Right forelimb (tissue), 1 donor: ENCODE data around the gene PKNOX2.

ENCODE experiments used
- DNase-seq: peaks from one replicate; pipeline ENCODE4 v3.0.0-alpha.2; 2018

Gene PKNOX2

DNA sequence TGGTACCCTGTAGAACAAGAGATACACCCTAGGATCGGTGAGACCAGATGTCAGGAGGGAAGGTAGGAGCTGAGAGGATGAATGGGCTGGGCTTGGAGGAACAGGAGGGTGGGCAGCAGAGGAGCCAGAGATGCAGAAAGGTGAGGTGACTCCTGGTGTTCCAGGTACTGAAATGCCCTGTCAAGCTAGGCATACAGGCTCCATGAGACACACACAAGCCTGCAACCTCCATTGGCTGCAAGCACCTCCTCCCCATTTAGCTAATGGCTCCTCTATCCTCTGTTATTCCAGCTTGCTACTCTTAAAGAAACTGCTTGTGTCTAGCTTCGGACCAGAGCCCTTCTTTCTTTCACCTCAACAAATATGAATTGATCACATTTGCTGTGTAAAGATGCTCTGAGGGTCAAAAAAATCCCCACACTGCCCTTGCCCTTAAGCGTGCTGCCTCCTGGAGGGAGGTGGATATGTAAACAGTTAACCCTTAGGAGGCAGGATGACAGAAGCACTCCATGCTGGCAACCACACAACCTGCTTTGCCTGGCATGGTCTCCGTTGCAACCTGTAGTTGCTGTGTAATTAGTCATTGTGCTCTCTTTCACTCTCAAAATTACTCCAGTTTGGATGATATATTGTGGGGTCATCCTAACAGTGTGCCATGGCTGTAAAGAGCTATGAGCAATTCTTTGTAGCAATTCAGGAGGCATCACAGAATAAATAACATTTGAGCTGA, 156.0 kb downstream of the PKNOX2 start:
- no peak for DNase-seq

DNA sequence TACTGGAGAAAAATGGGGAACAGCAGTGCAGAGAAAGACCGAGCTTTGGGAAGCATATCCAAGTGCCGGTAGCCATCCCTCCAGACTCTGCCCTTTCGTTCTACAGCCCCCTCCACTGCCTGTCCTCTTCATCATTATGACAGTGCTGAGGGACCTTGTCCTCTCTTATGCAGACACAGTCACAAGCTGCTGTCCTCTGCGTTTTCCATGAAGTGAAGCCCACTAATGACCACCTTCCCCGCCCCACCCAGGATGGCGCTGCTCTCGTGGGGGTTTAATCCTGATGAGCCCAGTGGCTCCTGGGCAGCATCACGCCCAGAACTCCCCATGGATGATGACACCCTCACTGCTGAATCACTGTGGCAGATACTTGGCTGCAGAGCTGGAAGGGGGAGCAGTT, 157.7 kb downstream of the PKNOX2 start:
- DNase-seq = no peak

DNA sequence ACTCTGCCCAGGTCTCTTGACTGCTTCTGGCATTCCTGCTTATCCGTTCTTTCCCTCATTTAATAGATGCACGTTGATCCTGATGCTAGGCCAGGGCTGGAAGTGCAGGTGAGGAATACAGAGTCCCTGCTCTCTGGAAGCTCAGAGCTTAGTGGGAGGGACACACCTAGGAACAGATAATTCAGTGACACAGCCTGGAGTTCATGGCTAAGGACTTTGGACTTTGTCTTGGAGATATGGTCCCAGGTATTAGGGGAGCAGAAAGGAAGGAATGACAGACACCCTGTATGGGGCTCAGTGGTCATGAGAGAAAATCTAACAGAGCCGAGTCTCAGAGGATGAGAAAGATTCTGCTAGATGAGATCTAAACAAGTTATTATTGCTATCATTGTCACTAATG, 160.6 kb downstream of the PKNOX2 start:
- no peak for DNase-seq

DNA sequence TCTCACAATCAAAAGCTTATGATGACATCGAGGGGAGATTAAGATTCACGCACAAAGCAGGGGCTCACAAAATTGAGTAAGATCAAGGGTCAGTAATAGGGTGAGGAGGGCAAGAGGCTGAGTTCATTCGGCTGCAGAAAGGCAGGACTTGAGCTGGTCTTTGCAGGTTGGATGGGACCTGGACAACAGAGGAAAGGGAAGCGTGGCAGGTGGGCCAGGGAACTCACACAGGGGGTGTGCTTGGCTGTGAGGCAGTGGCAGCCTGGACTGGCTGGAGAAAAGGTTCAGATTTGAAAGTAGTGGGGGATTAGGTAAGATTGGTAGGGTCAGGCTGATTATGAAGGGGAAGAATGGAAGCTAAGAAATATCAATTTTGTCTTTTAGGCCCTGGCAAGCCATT, 161.6 kb downstream of the PKNOX2 start:
- DNase-seq = no peak

DNA sequence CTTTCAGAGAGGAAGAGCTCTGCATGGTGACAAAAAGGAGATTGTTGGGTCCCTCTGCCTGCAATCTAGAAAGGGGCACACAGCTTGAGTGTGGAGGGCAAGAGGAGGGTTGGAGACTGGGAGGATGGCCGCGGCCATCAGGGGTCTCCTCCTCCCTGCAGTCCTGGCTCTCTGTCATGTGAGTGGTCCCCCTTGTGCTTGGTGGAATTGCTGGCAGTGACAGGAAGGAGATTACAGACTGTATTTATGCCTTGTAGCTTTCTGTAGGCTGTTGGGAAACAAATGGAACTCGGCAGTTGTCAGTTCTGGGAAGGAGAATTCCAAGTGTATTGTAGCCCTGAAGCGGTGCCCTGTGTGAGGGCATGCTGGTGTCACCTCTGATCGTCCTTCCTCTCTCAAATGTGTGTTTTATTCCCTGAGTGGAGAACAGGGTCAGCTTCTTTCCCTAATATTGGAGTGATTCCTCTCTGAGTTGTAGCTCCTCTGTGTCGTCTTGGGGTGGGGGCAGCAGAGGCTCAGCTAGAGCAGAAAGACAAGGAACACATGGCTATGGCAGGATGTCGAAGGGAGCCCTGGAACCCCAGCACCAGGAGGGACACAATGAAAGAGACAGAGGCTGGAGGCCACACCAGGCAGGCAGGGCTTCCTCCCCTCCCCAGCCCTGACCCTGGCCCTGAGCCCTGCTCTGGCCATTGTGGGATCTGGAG, 163.1 kb downstream of the PKNOX2 start:
- DNase-seq = no peak

DNA sequence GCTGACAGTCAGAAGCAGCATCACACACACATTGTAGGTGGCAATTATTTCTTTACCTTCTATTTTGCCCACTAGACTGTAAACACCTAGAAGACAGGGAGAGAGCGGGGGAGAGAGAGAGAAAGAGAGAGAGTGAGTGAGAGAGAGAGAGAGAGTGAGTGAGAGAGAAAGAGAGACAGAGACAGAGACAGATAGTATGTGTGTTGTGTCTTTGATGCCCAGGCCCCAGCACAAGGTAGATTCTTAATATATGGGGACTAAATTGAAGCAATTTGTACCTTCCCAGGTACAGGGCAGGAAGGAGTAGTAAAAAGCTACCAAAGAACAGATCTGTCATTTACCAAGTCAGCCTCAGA, 163.7 kb downstream of the PKNOX2 start:
- no peak for DNase-seq

DNA sequence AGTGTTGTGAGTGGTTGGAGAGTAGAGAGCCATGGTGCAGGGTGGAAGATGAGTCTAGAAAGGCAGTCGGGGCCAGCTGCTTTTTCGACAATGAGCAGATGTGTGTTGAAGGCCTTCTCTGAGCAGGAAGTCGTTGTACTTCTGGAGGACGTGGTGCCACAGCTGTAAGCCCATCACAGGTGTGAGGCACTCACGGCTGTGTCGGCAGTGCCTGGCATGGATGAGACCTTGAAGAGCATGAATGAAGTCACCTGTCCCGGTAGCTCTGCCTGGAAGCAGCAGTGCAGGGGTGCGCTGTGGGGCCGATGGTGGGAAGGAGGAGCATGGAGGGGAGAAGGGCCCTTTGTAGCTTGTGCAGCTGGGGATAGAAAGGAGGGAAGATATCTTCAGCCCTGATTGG, 165.2 kb downstream of the PKNOX2 start:
- DNase-seq = no peak

DNA sequence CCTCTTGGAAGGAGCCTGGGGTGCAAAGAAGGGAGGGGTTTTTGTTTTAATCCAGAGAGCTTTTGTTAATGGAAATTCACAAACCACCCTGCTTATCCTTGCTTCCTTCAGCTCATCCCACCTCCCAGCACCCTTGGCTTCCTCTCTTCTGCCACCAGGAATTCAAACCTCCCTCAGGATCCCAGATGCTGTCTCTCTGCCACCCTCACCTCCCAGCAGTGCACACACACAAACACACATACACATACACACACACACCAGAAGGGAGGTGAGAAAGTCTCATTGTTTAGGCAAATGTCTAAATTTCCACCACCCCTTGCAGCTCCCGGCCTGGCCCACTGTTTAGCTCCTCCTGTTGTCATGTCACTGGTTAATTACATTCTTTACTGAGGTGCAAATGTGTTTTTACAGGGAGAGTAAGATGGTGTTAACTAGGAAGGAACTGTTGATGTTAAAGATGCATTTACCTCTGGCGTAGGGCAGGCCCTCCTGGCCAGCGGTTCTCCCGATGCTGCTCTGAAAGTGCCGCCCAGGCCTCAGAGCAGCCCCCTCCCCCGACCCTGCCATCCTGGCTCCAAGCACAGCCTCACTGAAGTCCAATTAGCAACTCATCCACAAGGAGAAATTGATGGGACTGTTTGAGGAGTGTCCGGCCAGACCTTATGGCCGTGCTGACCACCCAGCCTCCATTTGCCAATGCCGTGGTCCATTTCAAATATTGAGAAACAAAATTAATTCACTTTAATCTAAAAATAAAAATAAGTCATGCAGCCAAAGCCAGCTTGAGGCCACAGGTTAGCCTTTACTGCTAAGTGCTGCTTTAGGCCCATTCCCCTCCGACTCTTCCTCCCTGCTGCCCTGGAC, 166.1 kb downstream of the PKNOX2 start:
- DNase-seq = no peak

DNA sequence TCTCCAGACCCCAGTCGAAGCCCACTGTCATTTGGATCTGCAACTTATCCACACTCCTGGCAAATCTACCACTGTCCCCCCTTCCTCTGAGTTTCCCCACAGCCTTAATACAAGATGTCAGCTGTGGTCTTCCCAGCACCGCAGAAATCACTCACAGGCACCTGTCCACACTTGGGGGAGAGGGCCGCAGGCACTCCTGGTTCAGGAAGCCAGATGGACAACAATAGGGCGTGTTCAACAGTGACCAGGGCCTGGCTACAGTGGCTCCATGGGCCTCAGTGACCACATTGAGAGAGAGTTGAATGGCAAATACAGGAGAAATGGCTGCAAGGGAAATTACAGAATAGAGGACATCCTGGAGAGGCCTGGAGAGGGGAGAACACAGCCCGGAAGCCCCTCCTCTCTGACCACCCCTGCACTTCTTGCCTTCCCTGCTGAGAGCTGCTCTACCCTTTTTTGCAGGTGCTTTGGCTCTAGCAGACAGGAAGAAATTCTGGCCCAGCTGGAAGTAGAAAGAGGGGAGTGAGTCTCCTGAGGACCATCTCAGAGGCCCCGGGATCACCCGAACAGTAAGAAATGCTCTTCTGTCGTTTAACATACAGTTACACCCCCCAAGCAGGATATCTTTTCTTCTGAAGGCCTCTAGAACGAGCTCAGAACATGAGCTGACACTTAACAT, 166.9 kb downstream of the PKNOX2 start:
- no peak for DNase-seq

DNA sequence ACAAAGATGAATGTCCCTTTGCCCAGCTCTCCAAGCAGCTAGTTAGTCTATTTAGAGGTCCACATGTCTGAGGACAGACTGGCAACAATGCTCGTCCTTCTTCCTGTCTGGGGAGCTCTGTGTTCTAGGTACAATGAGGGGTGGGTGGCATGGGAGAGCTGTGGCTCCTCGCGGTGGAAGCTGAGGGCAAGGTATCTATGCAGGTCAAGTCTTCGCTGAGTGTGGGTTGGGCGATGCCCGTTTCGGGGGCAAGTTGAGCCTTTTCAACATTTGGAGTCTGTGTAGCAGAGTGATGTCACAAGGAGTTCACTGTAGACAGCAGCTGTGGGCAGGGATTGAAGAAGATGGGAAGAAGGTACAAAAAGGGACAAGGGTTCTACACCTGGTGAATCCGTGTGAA, 168.3 kb downstream of the PKNOX2 start:
- no peak for DNase-seq

DNA sequence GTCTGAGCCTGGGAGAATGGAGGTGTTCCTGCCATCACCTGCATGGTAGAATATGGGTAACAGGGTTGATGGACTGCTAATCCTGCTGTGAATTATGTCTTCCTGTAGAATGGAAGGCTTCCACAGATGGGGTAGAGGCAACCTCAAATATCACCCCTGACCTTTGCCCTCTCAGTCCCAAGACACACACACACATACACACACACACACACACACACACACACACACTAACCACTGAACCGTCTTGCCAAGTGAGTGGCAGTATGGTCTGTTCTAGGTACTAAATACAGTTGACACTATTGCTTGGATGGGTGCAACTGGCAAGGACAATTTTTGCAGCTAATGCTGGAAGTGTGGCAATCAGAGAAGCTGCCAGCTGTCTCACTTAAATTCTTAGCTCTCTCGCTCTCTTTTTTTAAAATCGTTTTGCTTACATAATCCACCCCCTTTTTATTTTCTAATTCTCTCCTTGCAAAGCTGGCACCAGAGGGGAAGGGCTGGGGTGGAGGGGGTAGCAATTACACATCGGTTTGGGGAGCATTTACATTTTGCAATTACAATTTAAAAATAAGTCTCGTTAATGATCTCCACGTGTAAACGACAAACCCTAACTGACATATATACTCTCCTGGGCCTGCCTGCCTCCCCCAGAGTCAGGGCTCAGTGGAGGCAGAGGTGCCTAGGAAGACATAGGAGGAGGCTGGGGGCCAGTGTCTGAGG, 169.0 kb downstream of the PKNOX2 start:
- DNase-seq = no peak

DNA sequence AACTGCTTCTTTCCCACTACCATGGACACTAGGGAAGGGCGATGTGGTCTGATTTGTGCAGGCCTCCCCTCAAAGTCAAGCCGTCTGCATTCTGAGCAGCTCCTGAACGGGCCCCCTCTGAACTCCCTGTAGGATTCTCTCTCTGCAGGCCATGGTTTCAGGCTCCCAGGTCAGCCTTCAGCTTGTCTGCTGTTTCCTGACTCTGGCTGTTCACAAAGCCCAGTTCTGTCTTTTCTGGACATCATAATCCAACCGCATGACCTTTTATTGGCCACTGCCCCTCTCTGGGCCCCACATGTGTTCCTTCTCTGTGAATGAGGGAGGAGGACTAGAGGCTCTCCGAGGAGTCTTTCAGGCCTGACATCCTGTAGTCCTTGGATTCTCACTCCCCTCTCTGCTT, 170.6 kb downstream of the PKNOX2 start:
- no peak for DNase-seq

DNA sequence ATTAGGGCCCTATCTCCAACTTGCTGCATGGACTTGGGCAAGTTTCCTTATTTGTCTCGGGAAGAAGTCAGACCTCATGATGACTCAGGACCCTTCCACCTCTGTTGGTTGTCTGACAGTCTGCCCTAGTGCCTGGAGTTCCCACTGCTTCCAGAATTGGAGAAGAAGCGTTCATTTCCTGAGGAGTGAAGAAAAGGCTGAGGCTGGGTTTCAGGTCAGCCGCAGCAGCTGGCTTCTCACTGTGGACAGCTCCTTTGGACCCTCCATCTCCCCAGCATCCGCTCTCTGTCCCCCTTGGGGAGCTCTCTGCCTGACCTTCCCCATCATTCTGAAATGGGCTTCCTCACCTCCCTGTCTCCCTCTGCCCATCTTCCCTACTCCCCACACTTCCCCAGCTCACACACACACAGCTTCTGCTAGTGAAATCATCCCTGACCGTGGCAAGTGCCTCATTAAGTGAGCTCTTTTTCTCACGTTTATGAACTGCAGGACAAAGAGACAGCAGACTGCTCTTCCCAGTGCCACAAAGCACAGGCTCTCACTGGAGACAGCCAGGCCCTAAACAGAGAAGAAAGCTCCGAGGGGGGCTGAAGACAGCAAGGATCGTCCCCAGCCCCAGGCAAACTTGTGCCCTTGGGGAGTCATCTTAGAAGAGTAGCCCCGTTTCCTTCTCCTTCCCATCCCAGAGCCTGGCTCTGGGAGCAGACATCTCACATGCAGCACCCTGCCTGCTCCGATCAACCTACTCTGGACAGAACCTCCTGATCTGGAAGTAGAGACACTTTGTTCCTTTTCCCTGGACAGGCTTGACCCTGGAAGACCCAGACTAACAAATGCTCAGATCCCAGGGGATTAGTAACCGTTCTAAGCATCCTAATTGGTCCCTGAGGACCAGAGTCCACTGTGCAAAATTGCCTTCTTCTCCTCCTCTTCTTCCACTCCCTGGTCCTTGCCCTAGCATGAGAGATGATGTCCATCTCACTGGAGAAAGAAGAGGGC, 173.6 kb downstream of the PKNOX2 start:
- DNase-seq = no peak

DNA sequence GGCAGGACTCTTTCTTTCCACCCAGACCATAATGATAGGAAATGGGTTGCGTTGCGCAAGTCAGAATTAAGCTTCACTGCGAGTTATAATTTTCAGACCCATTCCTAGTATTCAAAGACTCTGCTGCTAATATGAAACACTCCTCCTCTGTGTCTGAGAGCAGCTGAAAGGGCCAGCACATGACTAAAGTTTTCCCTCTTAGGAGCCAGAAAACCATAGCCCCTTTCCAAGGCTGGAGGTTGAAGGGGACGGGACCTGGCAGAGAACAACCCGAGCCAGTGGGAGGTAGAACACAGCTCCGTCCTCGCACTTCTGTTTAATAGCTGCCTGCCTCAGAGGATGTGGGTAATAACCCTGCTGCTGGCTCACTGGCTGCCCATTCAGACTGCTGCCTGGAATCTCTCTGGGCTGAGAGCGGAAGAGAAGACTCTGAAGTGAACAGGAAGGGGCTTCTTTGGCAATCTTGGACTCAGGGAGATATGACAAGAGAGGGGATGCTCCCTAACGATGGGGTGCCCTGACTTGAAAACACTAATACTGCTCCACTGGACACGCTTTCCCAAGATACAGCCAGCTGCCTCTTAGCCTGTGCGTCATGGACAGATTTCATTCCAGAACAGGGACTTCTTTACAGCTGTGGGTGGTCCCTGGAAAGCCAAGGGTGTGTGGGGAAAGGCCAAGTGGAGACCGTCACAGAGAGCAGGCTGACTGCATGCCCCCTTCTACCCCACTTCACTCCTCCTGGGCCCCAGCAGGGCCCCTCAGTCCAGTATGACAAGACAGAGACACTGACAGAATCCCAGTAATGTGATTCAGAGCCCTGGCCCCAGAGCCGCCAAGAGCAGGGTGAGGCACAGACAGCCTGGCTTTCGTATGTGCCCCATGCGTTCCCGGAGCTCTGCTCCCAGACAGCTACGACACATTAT, 174.6 kb downstream of the PKNOX2 start:
- DNase-seq = peak; percentile 83

DNA sequence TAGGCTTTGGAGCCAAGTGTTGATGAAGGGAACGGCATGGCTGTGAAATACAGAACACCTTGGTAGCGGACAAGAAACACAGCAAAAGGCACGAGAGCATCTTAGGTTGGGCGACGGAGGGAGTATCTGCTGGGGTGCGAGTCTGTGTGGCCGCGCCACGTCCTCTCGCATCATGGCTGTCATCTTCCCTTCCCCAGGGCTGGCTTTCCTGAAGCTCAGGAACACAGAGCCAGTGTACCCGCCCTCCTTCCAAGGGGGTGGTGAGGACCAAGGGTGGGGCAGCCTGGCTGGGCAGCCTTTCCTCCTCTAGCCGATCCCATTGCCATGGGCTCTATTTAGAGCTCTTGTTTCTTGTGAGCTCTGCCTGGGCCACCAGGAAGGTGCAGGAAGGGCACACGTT, 177.1 kb downstream of the PKNOX2 start:
- DNase-seq = no peak

DNA sequence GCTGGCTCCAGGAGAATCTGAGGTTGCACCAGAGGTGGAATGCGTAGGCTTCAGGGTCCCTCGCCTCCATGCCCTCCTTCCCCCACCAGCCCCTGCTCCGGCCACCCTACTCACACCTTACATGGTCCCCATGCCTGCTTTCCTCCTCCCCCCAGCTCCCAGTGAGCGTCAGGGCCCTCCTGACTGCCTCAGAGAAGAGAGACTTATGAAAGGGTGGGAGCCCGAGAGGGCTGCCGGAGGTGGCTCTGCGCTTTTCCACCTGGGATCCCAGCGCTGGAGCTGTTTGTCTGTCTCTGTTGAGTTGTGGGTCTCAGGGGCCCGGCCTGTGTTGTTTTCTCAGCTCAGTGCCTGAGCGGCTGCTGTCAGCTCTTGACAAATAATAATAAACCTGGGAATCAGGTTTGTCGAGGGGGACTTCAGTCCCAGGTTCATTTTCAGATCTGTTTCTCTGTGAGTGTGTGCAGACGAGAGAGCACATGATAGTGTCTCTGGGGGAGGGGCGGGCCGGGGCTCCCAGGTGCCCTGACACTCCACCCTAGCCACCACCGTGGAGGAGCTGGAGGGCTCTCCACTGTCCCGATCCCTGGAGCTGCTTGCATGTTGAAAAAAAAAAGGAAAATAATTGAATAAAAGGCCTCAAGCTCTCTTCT, 177.9 kb downstream of the PKNOX2 start:
- DNase-seq = no peak

DNA sequence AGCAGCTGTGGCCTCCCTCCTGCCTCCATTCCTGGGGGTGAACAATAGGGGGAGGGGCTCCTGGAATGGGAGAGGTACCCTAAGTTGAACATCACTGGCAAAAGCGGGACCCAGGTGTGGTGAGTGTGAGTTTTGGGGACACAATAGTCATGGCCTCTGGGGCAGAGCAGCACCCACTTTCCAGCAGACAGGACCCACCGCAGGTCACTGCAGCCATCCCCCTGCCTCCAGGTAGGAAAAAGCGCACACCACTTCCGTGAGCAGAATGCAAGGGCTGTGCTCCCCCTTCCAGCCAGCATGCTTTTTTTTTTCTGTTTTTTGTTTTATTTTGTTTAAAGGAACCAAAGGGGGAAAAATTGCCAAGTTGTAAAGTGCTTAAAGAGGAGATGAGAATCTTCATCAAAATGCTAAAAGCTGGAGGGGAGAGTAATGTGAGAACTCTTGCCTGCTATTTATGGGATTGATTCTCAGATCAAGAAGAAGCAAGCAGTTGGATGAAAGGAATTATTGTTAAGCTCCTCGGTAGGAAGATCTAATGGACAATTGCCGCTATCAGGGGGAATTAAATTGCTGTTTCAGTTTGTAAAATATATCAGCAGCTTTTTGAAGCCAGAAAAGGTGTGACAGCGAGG, 178.7 kb downstream of the PKNOX2 start:
- no peak for DNase-seq

DNA sequence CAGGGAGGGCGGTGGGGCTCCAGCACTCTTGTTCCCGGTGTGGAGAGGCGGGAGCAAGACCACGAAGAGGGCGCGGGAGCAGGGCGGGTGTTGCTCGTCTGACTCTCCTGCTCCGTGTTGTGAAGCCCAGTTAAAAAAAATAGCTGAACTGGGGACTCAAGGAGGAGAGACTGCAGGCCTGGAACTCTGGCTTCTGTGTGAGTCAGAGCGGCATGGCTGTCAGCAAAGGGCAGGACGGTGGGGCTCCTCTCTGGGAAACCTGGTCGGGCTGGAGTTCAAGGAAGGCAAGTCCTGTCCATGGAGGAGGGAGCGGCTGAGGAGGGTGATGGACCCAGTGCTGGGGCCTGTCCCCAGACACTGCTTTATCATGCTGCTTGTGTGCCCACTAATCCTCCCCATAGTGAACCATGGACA, 179.2 kb downstream of the PKNOX2 start:
- peak; percentile 46 for DNase-seq

DNA sequence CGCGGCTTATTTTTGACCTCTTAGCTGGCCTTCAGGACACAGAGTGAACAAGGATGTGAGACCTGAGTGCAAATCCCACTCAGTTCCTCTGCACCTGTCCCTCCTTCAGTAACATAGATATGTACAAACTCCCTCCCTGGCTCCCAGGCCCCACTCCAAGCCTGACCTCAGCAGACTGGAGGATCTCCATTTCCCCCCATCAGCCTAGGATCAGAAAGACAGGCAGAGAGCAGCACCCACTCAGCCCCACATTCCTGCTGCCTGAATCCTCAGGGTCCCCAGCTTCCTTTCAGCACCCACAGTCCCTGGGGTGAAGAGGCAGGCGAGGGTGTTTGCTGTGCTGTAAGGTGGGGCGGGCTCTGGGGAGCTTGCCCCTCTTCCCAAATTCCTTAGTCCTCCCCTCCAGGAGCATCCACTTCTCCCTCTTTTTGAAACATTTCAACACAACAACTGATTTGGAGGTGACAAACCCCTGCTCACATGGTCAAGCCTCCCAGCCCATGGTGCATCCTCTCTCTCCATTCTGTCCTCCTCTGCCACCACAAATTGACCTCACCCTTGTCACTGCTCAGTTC, 180.4 kb downstream of the PKNOX2 start:
- DNase-seq = no peak
